ENCODE data around the gene TBC1D21. TPM values are rescaled to one million over a fixed set of nuclear protein-coding genes. Genes with fewer than 3 reads are reported as not detected.

TBC1D21 gene
- total and polyA plus RNA-seq, 2 of the 8 experiments (the other 6 are each of a cell fraction or from before 2014, with no cell fraction given), result not detected

DNA sequence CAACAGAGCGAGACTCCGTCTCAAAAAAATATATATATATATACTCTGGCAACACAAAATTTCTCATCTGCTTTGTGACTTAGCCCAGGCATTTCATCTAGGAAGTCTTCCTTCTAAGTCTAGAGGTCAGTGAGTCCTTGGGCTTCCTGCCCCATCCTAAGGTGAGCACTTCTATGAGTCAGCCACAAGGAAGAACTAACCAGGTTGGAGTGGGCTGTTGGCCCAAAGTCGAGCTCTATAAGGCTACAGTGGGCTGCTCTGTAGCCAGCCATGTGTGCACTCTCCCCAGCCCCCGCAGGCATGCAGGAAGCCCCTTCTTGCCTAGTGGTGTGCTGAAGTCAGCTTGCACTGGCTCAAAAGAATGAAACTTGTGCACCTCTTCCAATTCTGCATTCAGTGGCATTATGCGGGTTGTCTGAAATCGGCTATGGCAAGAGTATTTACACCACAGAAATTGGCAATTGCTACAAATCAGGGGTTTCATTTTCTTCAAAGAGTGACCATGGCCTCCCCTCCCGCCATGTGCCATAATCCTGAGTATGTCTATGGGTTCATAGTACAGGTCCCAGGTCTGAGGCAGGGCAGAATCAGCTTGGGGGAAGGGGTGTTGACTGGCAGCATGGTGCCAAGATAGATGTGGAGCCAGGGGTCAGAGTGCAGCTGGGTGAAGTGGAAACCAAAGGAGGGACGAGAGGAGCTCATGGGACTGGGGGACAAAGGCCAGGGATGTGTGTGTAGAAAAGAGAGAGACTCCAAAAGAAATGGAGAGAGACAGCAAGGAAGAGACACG, 30.9 kb downstream of the TBC1D21 start (continued):
- TF ChIP-seq, protein P1, sequence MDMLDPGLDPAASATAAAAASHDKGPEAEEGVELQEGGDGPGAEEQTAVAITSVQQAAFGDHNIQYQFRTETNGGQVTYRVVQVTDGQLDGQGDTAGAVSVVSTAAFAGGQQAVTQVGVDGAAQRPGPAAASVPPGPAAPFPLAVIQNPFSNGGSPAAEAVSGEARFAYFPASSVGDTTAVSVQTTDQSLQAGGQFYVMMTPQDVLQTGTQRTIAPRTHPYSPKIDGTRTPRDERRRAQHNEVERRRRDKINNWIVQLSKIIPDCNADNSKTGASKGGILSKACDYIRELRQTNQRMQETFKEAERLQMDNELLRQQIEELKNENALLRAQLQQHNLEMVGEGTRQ (IDR thresholded peaks at IDR 0.05; ENCODE audit: low read length), result no peak
- TF ChIP-seq CHD2 (IDR thresholded peaks at IDR 0.05; ENCODE audit: low read length) (no peak), EGR1 (IDR thresholded peaks at IDR 0.05; ENCODE audit: borderline replicate concordance, low read depth, low read length) (no peak), HDAC6 (IDR thresholded peaks at IDR 0.05; ENCODE audit: low read depth, low read length) (no peak), NANOG (IDR thresholded peaks at IDR 0.05; ENCODE audit: insufficient read depth, low read depth, low read length, poor library complexity, severe bottlenecking) (no peak)
- TF ChIP-seq, protein P2, sequence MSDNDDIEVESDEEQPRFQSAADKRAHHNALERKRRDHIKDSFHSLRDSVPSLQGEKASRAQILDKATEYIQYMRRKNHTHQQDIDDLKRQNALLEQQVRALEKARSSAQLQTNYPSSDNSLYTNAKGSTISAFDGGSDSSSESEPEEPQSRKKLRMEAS (IDR thresholded peaks at IDR 0.05), result no peak

Measured in H1 (cell line).